Subcutaneous abdominal adipose tissue (tissue), 5 donors: ENCODE results near the gene SYNGR4.

Experiments used
- H3K27ac ChIP-seq: one replicate; pipeline ENCODE4 v1.7.0; 2013; ENCODE audit warnings: low read depth, mild to moderate bottlenecking, inconsistent platforms, low read length, moderate library complexity
- H3K27me3 ChIP-seq, 5 donors: one replicate each; pipeline ENCODE4 v1.7.0; 2013; ENCODE audit warnings: low read length in 5 of 5, inconsistent platforms in 1 of 5; ENCODE audit not compliant: control insufficient read depth in 5 of 5, insufficient read depth in 4 of 5
- H3K36me3 ChIP-seq, 5 donors: one replicate each; pipeline ENCODE4 v1.7.0; 2013; ENCODE audit warnings: low read length in 5 of 5; ENCODE audit not compliant: control insufficient read depth in 5 of 5, insufficient read depth in 5 of 5
- H3K4me1 ChIP-seq, 5 donors: one replicate each; pipeline ENCODE4 v1.7.0; 2013; ENCODE audit warnings: low read length in 5 of 5, mild to moderate bottlenecking in 3 of 5, moderate library complexity in 1 of 5; ENCODE audit not compliant: control insufficient read depth in 5 of 5, insufficient read depth in 5 of 5
- H3K4me3 ChIP-seq, 5 donors: one replicate each; pipeline ENCODE4 v1.7.0; 2013; ENCODE audit warnings: low read length in 5 of 5, low read depth in 1 of 5
- H3K9ac ChIP-seq, 5 donors: one replicate each; pipeline ENCODE4 v1.7.0; 2013; ENCODE audit warnings: low read length in 5 of 5, mild to moderate bottlenecking in 4 of 5, moderate library complexity in 3 of 5
- H3K9me3 ChIP-seq, 5 donors: one replicate each; pipeline ENCODE4 v1.7.0; 2013; ENCODE audit warnings: low read length in 5 of 5; ENCODE audit not compliant: control insufficient read depth in 5 of 5
- donor health status: healthy.
- donor health status: healthy.
- donor health status: healthy.
- donor health status: healthy.
- donor health status: healthy.

Gene SYNGR4

GRCh38 chr19:48329167-48329891 lies 34.8 kb upstream of the SYNGR4 start:
- peak overlapping the region; percentile 74 for H3K27ac ChIP-seq
- H3K9ac ChIP-seq, result no peak overlapping the region

DNA sequence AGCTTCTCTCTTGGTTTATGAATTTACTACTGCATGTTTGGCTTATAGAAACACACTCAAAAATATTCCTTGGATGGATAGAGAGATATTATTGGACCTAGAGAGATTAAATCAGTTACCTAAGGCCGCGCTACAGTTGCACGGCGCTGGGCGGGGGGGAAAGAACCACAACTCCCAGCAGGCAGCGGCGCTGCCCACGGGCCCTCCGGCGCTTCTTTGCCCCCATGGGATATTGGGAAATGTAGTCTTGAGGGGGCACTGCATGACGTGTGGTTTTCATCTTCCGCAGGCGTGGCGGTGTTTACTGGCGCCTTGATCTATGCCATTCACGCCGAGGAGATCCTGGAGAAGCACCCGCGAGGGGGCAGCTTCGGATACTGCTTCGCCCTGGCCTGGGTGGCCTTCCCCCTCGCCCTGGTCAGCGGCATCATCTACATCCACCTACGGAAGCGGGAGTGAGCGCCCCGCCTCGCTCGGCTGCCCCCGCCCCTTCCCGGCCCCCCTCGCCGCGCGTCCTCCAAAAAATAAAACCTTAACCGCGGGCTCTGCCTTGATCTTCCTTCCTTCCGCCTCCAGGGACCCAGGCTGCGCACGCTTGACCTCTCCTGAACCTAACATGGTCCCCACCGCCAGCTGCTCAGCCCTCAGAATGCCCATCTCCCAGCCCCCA lies 34.0 kb upstream of the SYNGR4 start:
- peaks cover 2 to 57% (median 40%) of the 10 kb centered on the region in 5 donors for H3K4me1 ChIP-seq
- peak overlapping the region in 3 of 5 donors; percentile 56 to 62 (median 57) for H3K4me3 ChIP-seq
- H3K27me3 ChIP-seq, result peaks cover 0 to 7% (median 0%) of the 10 kb centered on the region in 5 donors
- peak overlapping the region; percentile 74 for H3K27ac ChIP-seq
- H3K9me3 ChIP-seq, result no peaks in the 10 kb centered on the region
- peaks cover 0 to 16% (median 4%) of the 10 kb centered on the region in 5 donors for H3K36me3 ChIP-seq
- H3K9ac ChIP-seq, result peak overlapping the region in 3 of 5 donors; percentile 2 to 58 (median 58)

More at GRCh38 chr19:48329167-48329891, 34.8 kb upstream of the SYNGR4 start:
- H3K27me3 ChIP-seq, result peaks cover 0 to 7% (median 0%) of the 10 kb centered on the region in 5 donors
- H3K9me3 ChIP-seq, result no peaks in the 10 kb centered on the region
- peaks cover 2 to 58% (median 40%) of the 10 kb centered on the region in 5 donors for H3K4me1 ChIP-seq
- peaks cover 0 to 16% (median 4%) of the 10 kb centered on the region in 5 donors for H3K36me3 ChIP-seq
- H3K4me3 ChIP-seq, result peak overlapping the region in 4 of 5 donors; percentile 5 to 62 (median 38)

GRCh38 chr19:48332351-48332661 lies 31.9 kb upstream of the SYNGR4 start:
- H3K36me3 ChIP-seq, result peaks cover 0 to 19% (median 4%) of the 10 kb centered on the region in 5 donors
- H3K9me3 ChIP-seq, result no peaks in the 10 kb centered on the region
- H3K27me3 ChIP-seq, result peaks cover 0 to 2% (median 0%) of the 10 kb centered on the region in 5 donors
- no peak overlapping the region for H3K9ac ChIP-seq
- H3K4me1 ChIP-seq, result peaks cover 2 to 46% (median 35%) of the 10 kb centered on the region in 5 donors
- H3K4me3 ChIP-seq, result peak overlapping the region in 3 of 5 donors; percentile 60 to 75 (median 70)
- H3K27ac ChIP-seq, result peak overlapping the region; percentile 78

GRCh38 chr19:48332662-48333466 lies 31.3 kb upstream of the SYNGR4 start:
- peak overlapping the region; percentile 78 for H3K27ac ChIP-seq
- no peaks in the 10 kb centered on the region for H3K9me3 ChIP-seq
- H3K4me3 ChIP-seq, result peak overlapping the region; percentile 41 to 75 (median 61)
- H3K36me3 ChIP-seq, result peaks cover 0 to 14% (median 4%) of the 10 kb centered on the region in 5 donors
- H3K4me1 ChIP-seq, result peaks cover 2 to 42% (median 31%) of the 10 kb centered on the region in 5 donors
- H3K27me3 ChIP-seq, result no peaks in the 10 kb centered on the region
- H3K9ac ChIP-seq, result peak overlapping the region in 3 of 5 donors; percentile 51 to 68 (median 64)

- Histone ChIP-seq H3K4me3 (peak overlapping the region; percentile 55 to 75 (median 61)), H3K27ac (peak overlapping the region; percentile 78), H3K27me3 (no peaks in the 10 kb centered on the region), H3K9me3 (no peaks in the 10 kb centered on the region), H3K9ac (peak overlapping the region in 3 of 5 donors; percentile 58 to 68 (median 64)), H3K4me1 (peaks cover 2 to 42% (median 31%) of the 10 kb centered on the region in 5 donors), H3K36me3 (peaks cover 0 to 16% (median 7%) of the 10 kb centered on the region in 5 donors)
Measured at GRCh38 chr19:48333467-48334384, 30.4 kb upstream of the SYNGR4 start.

- Histone ChIP-seq H3K36me3 (peaks cover 0 to 29% (median 7%) of the 10 kb centered on the region in 5 donors), H3K27me3 (no peaks in the 10 kb centered on the region), H3K9me3 (no peaks in the 10 kb centered on the region), H3K9ac (no peak overlapping the region), H3K4me3 (no peak overlapping the region), H3K4me1 (peaks cover 0 to 9% (median 9%) of the 10 kb centered on the region in 5 donors), H3K27ac (no peak overlapping the region)
Measured at GRCh38 chr19:48338253-48338755, 25.9 kb upstream of the SYNGR4 start.

DNA sequence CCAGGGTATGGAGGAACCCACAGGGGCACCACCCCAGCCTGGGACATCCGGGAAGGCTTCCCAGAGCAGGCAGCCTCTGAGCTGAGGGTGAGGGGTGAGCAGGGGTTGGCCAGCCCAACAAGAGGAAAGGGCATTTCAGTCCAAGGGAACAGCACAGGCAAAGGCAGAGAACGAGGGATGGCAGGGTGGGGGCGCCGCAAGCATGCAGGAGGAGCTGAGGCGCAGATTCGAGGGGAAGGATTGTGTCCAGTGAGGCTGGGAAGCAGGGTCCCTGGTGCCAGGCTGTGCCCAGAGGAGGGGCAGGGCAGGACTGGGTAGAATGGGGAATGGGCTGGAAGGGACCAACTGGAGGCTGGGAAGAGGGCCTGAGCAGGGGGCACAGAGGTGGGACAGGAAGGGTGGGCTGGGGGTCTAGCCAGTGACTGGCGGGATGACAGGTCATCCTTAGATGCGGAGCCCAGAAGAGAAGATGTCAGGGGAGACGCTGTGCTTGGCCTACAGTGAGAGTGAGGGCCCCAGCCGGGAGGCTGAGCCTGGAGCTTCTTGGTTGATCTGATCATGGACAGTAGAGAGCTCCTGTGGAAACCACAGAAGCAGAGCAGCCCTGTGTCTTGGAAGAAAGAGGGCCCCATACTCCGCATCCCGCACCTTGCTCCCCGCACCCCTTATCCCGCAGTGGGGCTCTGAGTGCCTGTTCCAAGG lies 25.2 kb upstream of the SYNGR4 start:
- Histone ChIP-seq H3K9ac (no peak overlapping the region), H3K9me3 (no peaks in the 10 kb centered on the region), H3K27me3 (no peaks in the 10 kb centered on the region), H3K27ac (no peak overlapping the region), H3K4me1 (peaks cover 0 to 3% (median 3%) of the 10 kb centered on the region in 5 donors), H3K4me3 (no peak overlapping the region), H3K36me3 (peaks cover 0 to 29% (median 7%) of the 10 kb centered on the region in 5 donors)

- no peak overlapping the region for H3K4me3 ChIP-seq
Measured at GRCh38 chr19:48340995-48341394, 23.2 kb upstream of the SYNGR4 start.

More at GRCh38 chr19:48340995-48341394, 23.2 kb upstream of the SYNGR4 start:
- Histone ChIP-seq H3K9ac (no peak overlapping the region), H3K36me3 (peaks cover 0 to 26% (median 7%) of the 10 kb centered on the region in 5 donors), H3K27me3 (no peaks in the 10 kb centered on the region), H3K27ac (no peak overlapping the region), H3K4me1 (no peaks in the 10 kb centered on the region), H3K9me3 (no peaks in the 10 kb centered on the region)
